Fibroblast of lung (primary cell): ENCODE measurements around the gene ASB4. TPM values are rescaled to one million over a fixed set of nuclear protein-coding genes. Genes with fewer than 3 reads are reported as not detected.

ENCODE experiments used
- DNase-seq, 2 donors: peaks; one replicate each; pipeline versions ENCODE4 v3.0.0 to v3.0.0-alpha.2; 2010; ENCODE audit warnings: low read depth in 2 of 2
- H2AFZ ChIP-seq: 2 replicates; pipeline ENCODE4 v1.5.1; 2012; ENCODE audit warnings: low read length, control low read depth, inconsistent platforms
- H3K27ac ChIP-seq: 2 replicates; pipeline ENCODE4 v1.5.1; 2011; ENCODE audit warnings: low read length, control low read depth; ENCODE audit not compliant: insufficient read depth
- H3K27me3 ChIP-seq: 2 replicates; pipeline ENCODE4 v1.5.1; 2011; ENCODE audit warnings: mild to moderate bottlenecking, low read length; ENCODE audit not compliant: control insufficient read depth, insufficient read depth
- H3K36me3 ChIP-seq: 2 replicates; pipeline ENCODE4 v1.5.1; 2011; ENCODE audit warnings: low read length; ENCODE audit not compliant: control insufficient read depth, insufficient read depth
- H3K4me1 ChIP-seq: 2 replicates; pipeline ENCODE4 v1.5.1; 2011; ENCODE audit warnings: low read length; ENCODE audit not compliant: control insufficient read depth, insufficient read depth; ENCODE audit errors: extremely low read depth
- H3K4me2 ChIP-seq: 2 replicates; pipeline ENCODE4 v1.5.1; 2011; ENCODE audit warnings: low read length, control low read depth; ENCODE audit not compliant: insufficient read depth; ENCODE audit errors: extremely low read depth
- H3K4me3 ChIP-seq, 4 experiments: fragments of 200-600 bp in 1 of 4; sonication (generic) in 1 of 4; replicated peaks in 1 of 4; 2 replicates each; pipeline ENCODE4 v1.5.1; 2011 to 2016; ENCODE audit warnings: low read length in 4 of 4, low read depth in 3 of 4, mild to moderate bottlenecking in 3 of 4, control low read depth in 2 of 4, inconsistent platforms in 1 of 4, mixed read lengths in 1 of 4; ENCODE audit not compliant: insufficient read depth in 1 of 4; ENCODE audit errors: control extremely low read depth in 1 of 4
- H3K79me2 ChIP-seq: 2 replicates; pipeline ENCODE4 v1.5.1; 2012; ENCODE audit warnings: mild to moderate bottlenecking, low read length, inconsistent platforms; ENCODE audit not compliant: control insufficient read depth, insufficient read depth
- H3K9ac ChIP-seq: 2 replicates; pipeline ENCODE4 v1.5.1; 2011; ENCODE audit warnings: mild to moderate bottlenecking, low read length, control low read depth; ENCODE audit not compliant: insufficient read depth
- H3K9me3 ChIP-seq: 2 replicates; pipeline ENCODE4 v1.5.1; 2012; ENCODE audit warnings: low read depth, low read length; ENCODE audit not compliant: control insufficient read depth, insufficient read depth
- H4K20me1 ChIP-seq: 2 replicates; pipeline ENCODE4 v1.5.1; 2011; ENCODE audit warnings: low read length; ENCODE audit not compliant: control insufficient read depth, insufficient read depth; ENCODE audit errors: extremely low read depth
- EZH2 ChIP-seq: IDR thresholded peaks from 2 replicates; pipeline ENCODE4 v1.5.1; 2012; ENCODE audit warnings: low read length, control low read depth, mild to moderate bottlenecking; ENCODE audit errors: missing control alignments
- polyA plus RNA-seq, 2 donors: library from polyadenylated mRNA; depleted of rRNA in 1 of 2; stranded (reverse) in 1 of 2; unstranded in 1 of 2; fragments of >200 nt; gene quantifications; 2 replicates each; pipeline ENCODE4 v1.2.1, GENCODE V29; 2011 to 2012; ENCODE audit warnings: missing spikeins in 1 of 2
- total RNA-seq: library from RNA; depleted of rRNA; stranded (reverse); fragments of >200 nt; gene quantifications from 2 replicates; pipeline ENCODE4 v1.2.1, GENCODE V29; 2014
- TF ChIP-seq, protein P1 (sequence below), 2 donors: IDR thresholded peaks in 1 of 2; conservative IDR thresholded peaks in 1 of 2; 1 replicate in 1 of 2; 2 replicates in 1 of 2; pipeline ENCODE4 v1.5.1; 2011 to 2012; ENCODE audit warnings: low read length in 2 of 2, control low read depth in 1 of 2, inconsistent platforms in 1 of 2, low read depth in 1 of 2, mild to moderate bottlenecking in 1 of 2

The ASB4 gene
- total and polyA plus RNA-seq, 2 donors (not counting 1 experiment from before 2014, with no cell fraction given) = not detected

DNA sequence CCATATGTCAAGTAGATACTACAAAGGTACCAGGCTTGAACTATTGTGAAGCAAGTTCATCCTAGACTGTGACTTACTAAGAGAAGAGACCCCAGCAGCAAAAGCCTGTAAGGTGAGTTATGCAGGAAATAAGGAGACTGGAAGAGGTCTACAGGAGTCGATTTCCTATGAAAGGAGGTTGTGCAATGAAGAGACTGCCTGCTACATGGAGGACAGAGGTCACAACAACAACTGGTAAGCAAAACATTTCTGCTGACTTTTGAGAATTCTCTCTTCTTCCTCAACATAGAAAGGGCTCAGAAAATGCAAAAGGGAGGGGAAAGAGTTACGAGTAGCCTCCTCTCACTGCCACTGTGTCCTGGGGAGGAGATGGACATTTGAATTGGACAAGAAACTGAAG, 68.2 kb downstream of the ASB4 start:
- TF ChIP-seq, protein P1, sequence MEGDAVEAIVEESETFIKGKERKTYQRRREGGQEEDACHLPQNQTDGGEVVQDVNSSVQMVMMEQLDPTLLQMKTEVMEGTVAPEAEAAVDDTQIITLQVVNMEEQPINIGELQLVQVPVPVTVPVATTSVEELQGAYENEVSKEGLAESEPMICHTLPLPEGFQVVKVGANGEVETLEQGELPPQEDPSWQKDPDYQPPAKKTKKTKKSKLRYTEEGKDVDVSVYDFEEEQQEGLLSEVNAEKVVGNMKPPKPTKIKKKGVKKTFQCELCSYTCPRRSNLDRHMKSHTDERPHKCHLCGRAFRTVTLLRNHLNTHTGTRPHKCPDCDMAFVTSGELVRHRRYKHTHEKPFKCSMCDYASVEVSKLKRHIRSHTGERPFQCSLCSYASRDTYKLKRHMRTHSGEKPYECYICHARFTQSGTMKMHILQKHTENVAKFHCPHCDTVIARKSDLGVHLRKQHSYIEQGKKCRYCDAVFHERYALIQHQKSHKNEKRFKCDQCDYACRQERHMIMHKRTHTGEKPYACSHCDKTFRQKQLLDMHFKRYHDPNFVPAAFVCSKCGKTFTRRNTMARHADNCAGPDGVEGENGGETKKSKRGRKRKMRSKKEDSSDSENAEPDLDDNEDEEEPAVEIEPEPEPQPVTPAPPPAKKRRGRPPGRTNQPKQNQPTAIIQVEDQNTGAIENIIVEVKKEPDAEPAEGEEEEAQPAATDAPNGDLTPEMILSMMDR (conservative IDR thresholded peaks at IDR 0.05 in 1 of 2, IDR thresholded peaks at IDR 0.05 in 1 of 2; ENCODE audit: low read depth in 1 of 2, low read length in 2 of 2) = no peak
- no peak for TF ChIP-seq EZH2
- Histone ChIP-seq H3K4me3 (no peak overlapping the region), H3K9ac (no peak overlapping the region), H3K36me3 (no peaks in the 10 kb centered on the region), H3K27me3 (no peaks in the 10 kb centered on the region), H3K9me3 (no peaks in the 10 kb centered on the region), H3K27ac (no peak overlapping the region), H3K79me2 (no peaks in the 10 kb centered on the region), H3K4me2 (no peak overlapping the region), H2AFZ (no peak overlapping the region), H3K4me1 (peaks cover 5% of the 10 kb centered on the region), H4K20me1 (no peaks in the 10 kb centered on the region)
- peak in 1 of 2 donors; percentile 39 for DNase-seq

DNA sequence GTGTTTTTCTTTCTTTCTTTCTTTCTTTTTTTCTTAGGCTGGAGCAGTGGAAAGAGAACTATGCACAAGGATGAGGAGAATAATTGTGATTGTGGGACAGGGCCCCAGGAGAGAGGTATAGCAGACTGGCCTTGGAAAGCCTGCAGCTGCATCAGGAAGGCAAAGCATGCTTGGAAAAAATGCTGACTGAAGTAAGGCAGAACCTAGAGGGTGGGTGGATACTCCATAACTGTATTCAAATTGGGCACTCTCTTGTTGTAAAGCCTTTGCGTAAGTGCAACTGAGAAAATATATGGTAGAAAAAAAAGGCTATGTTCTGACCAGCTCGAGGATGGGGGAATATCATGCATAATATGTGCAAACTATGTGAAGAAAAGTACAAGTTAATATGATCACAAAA, 71.0 kb downstream of the ASB4 start:
- Histone ChIP-seq H2AFZ (no peak overlapping the region), H3K36me3 (no peaks in the 10 kb centered on the region), H3K27me3 (no peaks in the 10 kb centered on the region), H3K9me3 (no peaks in the 10 kb centered on the region), H3K4me3 (no peak overlapping the region), H3K4me1 (no peaks in the 10 kb centered on the region), H3K4me2 (no peak overlapping the region), H4K20me1 (no peaks in the 10 kb centered on the region), H3K27ac (no peak overlapping the region), H3K9ac (no peak overlapping the region), H3K79me2 (no peaks in the 10 kb centered on the region)
- no peak for DNase-seq
- TF ChIP-seq, protein P1 (conservative IDR thresholded peaks at IDR 0.05 in 1 of 2, IDR thresholded peaks at IDR 0.05 in 1 of 2; ENCODE audit: low read depth in 1 of 2, low read length in 2 of 2) = no peak
- TF ChIP-seq EZH2 = no peak

DNA sequence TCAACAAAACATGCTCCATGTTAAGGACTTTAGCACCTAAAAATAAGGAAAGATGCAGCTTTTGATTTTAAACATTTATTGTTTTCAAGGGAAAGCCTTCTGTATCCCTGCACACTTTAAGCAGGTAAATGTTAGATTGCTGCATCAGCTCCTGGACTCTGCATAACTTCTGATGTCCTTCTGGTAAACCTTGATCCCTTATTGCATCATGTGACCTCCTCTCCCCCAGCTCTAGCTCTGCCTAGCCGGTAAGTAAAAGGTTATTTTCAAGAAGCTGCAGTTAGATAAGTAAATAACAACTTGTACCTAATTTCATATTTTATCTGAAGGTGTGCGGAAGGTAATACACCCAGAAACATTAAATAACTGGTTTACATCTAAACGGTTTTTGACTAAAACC, 73.1 kb downstream of the ASB4 start:
- Histone ChIP-seq H3K36me3 (no peaks in the 10 kb centered on the region), H3K4me2 (no peak overlapping the region), H4K20me1 (no peaks in the 10 kb centered on the region), H3K27ac (no peak overlapping the region), H3K9ac (no peak overlapping the region), H3K4me1 (no peaks in the 10 kb centered on the region), H3K79me2 (no peaks in the 10 kb centered on the region), H3K27me3 (no peaks in the 10 kb centered on the region), H2AFZ (no peak overlapping the region), H3K4me3 (no peak overlapping the region), H3K9me3 (no peaks in the 10 kb centered on the region)
- TF ChIP-seq EZH2 = no peak
- TF ChIP-seq, protein P1 (conservative IDR thresholded peaks at IDR 0.05 in 1 of 2, IDR thresholded peaks at IDR 0.05 in 1 of 2; ENCODE audit: low read depth in 1 of 2, low read length in 2 of 2) = no peak
- no peak for DNase-seq
